ENCODE results near the gene PSMB11.

The PSMB11 gene

DNA sequence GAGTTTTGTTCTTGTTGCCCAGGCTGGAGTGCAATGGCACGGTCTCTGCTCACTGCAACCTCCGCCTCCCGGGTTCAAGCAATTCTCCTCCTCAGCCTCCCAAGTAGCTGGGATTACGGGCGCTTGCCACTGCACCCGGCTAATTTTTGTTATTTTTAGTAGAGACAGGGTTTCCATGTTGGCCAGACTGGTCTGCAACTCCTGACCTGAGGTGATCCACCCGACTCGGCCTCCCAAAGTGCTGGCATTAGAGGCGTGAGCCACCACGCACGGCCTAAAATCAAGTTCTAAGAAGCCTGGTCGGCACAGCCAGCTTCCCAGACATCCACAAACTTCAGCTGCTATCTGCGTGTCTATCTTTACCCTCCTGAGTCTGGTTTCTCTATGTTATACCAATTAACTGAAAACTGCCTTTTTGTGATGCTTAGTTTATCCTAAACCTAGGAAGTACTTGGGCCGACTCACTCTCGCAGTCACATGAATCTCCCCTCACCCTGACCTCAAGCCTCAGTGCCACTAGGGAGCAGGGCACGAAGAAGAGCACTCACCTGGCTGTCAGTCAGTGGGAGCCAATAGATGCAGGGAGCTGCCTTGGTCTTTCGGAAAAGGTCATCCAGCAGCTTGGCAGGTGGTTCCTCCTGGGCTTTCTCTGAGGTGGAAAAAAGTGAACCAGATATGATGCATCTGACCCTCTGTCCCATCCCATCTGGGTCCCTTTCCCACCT lies 18.7 kb downstream of the PSMB11 start:
- DNase-seq: no peak

GRCh38 chr14:23062002-23062401 lies 20.0 kb downstream of the PSMB11 start:
- no peak for DNase-seq

DNA sequence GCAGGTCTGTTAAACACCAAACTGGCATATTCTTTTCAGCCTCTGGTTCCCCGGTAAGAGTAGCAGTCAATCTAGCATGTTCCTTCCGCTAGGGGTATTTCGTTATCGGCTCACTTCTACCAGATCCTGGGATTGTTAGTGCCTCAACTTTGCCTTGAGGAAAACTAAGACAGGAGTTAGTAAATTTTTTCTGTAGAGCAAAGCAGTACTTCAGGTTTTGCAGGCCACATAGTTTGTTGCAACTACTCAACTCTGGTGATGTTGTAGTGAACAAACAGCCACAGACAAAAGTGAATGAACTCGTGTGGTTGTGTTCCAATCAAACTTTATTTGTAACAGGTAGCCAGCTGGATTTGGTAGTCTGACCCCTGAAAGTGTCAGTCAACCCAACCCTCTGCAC lies 21.6 kb downstream of the PSMB11 start:
- no peak for DNase-seq

DNA sequence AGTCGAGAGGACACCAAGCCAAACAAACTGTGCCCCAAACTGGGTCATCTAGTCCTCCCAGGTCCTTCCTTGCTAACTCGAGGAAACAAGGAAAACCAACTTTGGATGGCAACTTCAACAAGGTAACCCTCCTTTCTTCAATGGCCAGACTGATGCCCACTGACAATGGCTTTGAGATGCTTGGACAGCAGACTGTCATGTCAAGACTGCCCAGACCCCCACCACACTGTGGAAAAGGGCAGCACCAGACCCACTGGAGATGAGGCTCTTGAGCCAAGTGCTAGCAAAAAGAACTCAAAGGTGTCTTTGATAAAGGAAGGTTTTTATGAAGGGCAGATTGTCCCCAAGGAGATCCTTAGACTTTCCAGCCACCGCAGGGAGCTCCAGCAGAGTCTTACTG lies 24.4 kb downstream of the PSMB11 start:
- no peak for DNase-seq

GRCh38 chr14:23066855-23067744 lies 25.1 kb downstream of the PSMB11 start:
- no peak for DNase-seq

DNA sequence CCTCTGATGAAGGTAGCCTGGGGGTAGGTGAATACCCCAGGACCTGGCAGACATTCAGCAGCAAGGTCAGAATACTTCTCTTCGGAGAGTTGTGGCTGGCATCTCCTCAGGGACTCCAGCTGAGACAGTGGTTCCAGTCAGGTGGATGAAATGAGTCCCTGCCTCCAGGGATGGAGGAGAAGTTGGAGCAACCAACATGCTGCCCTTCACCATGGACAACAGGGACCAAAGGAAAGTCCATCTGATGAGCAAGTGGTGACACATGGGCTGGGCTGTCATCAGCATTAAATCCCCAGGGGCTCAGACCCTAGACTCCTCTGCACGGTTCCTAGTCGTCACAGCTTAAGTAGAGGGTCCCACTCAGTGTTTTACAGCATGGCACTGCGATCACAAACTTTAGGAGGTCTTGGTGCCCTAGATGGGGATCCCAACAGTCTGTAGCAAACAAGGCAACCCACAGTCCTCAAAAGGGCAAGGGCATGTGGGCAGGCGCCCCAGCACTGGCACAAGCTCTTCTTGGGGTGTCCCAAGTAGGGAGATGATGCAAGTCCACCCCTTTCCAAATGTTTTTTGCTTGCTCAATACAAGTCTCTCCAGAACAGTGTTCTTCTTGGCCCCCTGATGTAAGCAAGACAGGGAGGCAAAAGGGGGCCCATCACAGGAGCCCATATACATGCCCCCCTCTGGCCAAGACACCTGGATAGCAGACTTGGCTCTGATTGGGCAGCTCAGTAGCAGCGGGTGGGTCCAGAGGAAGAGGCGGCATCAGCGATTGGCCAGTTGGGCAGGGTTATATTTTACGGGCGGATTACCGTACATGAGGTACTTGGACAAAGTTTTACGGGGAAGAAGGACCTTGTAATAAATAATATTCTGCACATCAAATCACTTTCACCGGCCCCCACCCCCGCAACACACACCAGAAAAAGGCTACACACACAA lies 26.1 kb downstream of the PSMB11 start:
- no peak for DNase-seq

- no peak for DNase-seq
Observed at GRCh38 chr14:23068789-23069412, 26.9 kb downstream of the PSMB11 start.

GRCh38 chr14:23069413-23069806 lies 27.4 kb downstream of the PSMB11 start:
- no peak for DNase-seq

- DNase-seq: no peak
Observed at GRCh38 chr14:23070262-23071129, 28.5 kb downstream of the PSMB11 start.

- DNase-seq: no peak
Observed at GRCh38 chr14:23071244-23071920, 29.4 kb downstream of the PSMB11 start.

DNA sequence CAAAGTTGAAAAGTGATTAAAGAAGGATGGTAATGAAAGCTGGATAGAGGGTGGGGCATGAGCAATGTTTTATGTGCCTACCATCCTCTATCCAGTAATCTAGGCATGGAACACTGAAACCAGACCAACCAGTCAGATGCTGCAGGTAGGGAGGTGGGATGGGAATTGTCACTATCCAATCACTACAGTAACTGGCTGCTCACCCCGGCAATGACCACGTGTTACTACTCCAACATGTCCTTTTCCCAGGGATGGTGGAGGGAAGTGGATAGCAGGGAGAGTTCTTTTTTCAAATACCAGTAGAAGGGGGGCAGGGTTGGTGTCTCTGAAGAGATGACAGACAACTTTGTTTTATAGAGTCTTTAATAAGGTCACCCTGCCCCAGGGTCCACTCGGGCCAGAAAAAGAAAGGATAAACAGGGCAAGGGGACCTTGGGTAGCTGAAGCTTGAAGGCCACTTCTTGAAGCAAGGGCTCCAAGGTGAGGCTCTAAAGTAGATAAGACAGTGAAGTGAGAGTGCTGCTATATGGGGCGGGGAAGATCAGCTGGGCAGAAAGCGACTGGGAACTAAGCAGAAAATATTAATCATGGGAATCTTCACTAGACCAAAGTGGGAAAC lies 30.0 kb downstream of the PSMB11 start:
- no peak for DNase-seq

DNA sequence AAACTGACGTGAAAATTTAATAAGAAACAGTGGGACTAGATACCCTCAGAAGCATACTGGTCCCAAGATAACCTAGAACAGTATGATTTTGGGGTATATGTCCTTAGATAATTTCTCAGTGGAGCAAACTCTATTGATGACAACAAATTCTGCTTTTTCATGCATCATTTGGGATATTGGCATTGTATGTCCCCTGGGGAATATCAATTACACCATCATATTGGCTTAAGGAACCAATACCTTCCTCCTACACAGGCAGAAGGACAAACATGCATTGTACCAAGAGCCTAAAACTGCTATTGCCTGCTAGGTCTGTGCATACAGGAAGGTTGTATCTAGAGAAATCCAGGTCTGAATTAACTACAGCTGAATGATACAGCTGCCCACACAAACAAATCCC lies 32.9 kb downstream of the PSMB11 start:
- DNase-seq: no peak

DNA sequence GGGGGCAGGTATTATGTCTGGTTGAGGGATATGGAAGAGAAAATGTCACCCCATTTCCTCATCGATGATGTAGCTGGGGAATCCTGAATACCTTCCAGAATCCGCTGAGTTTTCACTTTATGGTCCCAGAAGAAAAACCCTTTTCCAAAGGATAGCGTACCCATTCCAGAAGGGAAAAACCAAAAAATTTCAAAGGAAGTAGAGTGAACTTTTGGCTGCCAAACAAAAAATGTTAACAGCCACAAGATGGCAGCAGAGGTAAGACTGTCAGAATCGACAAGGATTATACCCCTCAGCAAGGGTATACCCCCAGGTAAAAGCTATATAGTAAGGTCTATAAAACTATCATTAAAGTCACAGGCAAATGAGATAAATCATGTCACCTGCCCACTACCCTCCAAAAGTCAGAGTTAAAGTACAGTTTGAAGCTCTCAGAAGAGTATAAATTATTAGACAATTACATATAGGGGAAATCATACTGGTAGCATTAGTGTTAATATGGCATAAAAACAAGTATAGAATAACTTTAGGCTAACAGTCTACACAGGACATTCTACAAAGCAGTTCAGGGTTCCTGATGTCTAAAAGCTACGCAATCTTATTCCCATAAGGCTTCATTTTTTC lies 34.9 kb downstream of the PSMB11 start:
- no peak for DNase-seq

DNA sequence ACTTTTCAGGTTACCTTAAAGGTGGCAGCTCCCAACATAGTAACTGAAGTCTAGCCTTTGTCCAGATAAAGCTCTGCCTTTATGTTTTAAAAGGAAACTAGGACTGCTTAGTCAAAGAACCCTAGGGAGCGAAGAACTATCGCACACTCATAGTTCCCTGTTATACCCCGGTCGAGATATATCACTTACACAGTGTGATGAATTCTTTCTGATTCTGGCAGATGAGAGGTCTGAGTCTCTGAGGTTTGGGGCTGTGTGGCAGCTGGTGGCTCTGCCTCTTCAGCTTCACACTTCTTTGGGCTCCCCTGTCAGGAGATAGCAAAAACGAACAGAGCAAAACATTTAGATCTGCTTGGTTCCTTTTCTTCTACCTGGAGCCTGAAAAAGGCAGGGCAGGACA lies 36.0 kb downstream of the PSMB11 start:
- no peak for DNase-seq

DNA sequence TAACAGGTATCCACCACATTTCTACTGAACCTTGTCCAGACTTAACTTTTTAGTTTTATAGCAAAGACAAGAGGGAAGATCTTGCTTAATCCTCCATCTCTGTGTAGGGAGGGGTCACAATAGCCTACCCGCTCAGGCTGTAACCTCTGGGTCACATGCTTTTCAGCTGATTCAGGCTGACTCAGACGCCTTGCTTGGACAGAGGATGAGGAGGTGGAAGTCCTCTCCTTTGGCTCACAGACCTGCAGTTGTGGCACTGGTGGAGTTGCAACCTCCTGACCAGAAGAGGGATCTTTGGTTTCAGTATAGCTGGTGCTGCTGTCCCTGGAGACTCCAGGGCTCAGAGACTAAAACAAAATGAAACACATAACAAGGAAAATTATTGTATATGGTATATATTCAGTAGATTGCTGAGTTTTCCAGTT lies 36.7 kb downstream of the PSMB11 start:
- no peak for DNase-seq

GRCh38 chr14:23079716-23080115 lies 37.7 kb downstream of the PSMB11 start:
- no peak for DNase-seq

DNA sequence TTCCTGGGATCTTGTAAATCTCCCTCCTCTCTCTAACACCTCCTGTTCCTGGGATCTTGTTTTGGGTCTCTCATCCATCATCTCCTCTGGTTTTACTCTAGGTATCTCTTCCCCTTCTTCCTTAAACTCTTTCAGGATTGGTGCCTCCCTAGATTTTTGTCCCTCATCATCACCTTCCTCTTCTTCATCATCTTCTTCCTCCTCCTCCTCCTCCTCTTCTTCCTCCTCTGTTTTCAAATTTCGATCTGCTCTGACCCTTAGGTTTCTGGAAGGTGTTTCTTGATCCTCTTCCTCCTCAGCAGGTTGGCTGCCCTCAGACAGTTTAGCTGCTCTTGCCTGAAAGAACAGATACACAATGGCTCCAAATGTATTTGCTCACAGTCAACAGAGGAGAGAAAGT lies 38.5 kb downstream of the PSMB11 start:
- no peak for DNase-seq

- DNase-seq: no peak
Observed at GRCh38 chr14:23085458-23085857, 43.4 kb downstream of the PSMB11 start.

- DNase-seq: no peak
Observed at GRCh38 chr14:23086565-23086964, 44.6 kb downstream of the PSMB11 start.

Data from MV-4-11 (cell line).